NT2/D1 (cell line): Measurements from ENCODE around the gene PRDM12.

ENCODE experiments used
- YY1 ChIP-seq: IDR thresholded peaks from 2 replicates; pipeline ENCODE4 v1.6.1; 2011; ENCODE audit not compliant: insufficient read length, insufficient read depth
- ZNF274 ChIP-seq: IDR thresholded peaks from 2 replicates; pipeline ENCODE4 v1.6.1; 2011; ENCODE audit warnings: mild to moderate bottlenecking, low read depth, low read length

DNA sequence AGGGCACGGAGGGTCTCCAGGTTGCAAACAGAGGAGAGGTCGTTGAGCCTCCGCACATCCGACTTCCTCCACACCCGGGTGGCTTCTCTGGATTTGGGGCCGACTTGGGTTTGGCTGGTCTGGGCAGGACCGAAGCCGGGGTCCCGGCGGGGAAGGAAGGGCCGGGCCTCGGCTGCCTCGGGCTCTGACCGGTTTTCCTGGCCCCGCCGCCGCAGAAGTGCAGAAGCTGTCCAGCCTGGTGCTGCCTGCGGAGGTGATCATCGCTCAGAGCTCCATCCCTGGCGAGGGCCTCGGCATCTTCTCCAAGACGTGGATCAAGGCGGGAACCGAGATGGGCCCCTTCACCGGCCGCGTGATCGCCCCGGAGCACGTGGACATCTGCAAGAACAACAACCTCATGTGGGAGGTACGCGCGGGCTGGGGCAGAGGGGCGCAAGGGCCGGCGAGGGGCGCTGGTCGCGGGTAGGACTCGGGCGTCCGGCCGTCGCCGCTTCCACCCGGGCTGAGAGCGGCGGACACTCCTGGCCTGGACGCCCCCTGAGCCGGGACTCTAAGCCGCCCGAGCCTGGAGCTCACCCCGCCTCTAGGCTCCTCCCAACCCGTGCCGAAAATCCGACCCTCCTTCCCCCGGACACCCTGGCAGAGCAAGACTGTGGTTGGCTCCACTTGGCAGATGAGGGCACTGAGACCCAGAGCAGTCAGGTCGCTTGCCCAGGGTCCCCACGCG is 2.2 kb downstream of the PRDM12 start:
- TF ChIP-seq YY1 (no peak), ZNF274 (no peak)
